ENCODE results near the gene SPAG16.

DNA sequence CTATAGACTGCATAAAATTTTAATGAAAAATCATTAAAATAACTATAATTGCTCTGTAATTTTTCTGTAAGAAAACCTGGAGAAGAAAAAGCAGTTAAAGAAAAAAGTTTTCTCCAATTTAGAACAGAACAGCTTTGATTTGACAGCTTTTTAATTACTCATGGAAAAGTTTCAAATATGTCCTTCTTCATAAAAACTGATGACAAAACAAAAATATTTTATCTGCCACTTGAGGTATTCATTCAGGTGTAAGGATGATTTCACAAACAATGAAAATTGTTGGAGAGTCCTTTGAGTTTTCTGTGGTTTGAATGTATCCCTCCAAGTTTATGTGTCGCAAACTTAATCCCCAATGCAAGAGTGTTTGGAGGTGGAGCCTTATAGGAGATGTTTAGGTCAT, 824.3 kb downstream of the SPAG16 start:
- TF ChIP-seq, protein P1, sequence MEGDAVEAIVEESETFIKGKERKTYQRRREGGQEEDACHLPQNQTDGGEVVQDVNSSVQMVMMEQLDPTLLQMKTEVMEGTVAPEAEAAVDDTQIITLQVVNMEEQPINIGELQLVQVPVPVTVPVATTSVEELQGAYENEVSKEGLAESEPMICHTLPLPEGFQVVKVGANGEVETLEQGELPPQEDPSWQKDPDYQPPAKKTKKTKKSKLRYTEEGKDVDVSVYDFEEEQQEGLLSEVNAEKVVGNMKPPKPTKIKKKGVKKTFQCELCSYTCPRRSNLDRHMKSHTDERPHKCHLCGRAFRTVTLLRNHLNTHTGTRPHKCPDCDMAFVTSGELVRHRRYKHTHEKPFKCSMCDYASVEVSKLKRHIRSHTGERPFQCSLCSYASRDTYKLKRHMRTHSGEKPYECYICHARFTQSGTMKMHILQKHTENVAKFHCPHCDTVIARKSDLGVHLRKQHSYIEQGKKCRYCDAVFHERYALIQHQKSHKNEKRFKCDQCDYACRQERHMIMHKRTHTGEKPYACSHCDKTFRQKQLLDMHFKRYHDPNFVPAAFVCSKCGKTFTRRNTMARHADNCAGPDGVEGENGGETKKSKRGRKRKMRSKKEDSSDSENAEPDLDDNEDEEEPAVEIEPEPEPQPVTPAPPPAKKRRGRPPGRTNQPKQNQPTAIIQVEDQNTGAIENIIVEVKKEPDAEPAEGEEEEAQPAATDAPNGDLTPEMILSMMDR (IDR thresholded peaks at IDR 0.05) = no peak
- no peak for TF ChIP-seq ZFX (IDR thresholded peaks at IDR 0.05; ENCODE audit: borderline replicate concordance)

All from 22Rv1 (cell line).